ENCODE measurements around the gene MICALL1.

The MICALL1 gene

GRCh38 chr22:37907036-37907954, 1.2 kb downstream of the MICALL1 start:
- H3K9ac ChIP-seq (ENCODE audit: low read length in 2 of 2), result peak overlapping the region; percentile 84 to 92

DNA sequence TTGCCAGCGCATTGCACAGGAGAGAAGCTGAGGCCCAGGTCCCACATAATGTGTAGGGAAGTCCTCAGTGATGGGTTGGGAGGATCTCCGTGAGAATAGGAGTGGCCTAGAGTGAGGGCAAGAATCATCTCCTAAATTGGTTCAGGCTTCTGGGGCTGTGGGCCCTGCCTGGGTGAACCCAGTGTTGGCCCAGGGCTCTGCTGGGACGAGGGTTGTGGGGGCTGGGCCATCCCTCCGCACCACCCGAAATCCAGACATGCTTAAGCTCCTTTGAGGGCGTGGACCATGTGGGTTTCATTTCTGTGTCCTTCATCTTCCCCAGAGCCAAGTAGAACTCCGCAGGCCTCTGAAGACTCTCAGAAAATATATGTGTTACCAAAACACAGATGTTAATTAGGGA, 3.7 kb downstream of the MICALL1 start:
- H3K4me3 ChIP-seq (ENCODE audit: low read length in 2 of 2), result peak overlapping the region; percentile 35 to 54
- peak overlapping the region; percentile 97 for H3K27ac ChIP-seq (ENCODE audit: low read length)
- H3K27me3 ChIP-seq (ENCODE audit: control insufficient read depth in 1 of 2, insufficient read depth in 2 of 2, low read length in 2 of 2), result no peaks in the 10 kb centered on the region
- peaks cover 12 to 17% of the 10 kb centered on the region in 2 donors for H3K36me3 ChIP-seq (ENCODE audit: control insufficient read depth in 2 of 2, insufficient read depth in 2 of 2, low read length in 2 of 2)
- peak overlapping the region; percentile 72 to 76 for H3K9ac ChIP-seq (ENCODE audit: low read length in 2 of 2)
- peaks cover 64% of the 10 kb centered on the region for H3K4me1 ChIP-seq (ENCODE audit: control insufficient read depth, insufficient read depth, low read length)
- H3K9me3 ChIP-seq (ENCODE audit: control insufficient read depth in 2 of 2, low read length in 2 of 2), result no peaks in the 10 kb centered on the region

More at GRCh38 chr22:37907036-37907954, 1.2 kb downstream of the MICALL1 start:
- peaks cover 5 to 7% of the 10 kb centered on the region in 2 donors for H3K36me3 ChIP-seq (ENCODE audit: control insufficient read depth in 2 of 2, insufficient read depth in 2 of 2, low read length in 2 of 2)
- peak overlapping the region; percentile 74 to 88 for H3K4me3 ChIP-seq (ENCODE audit: low read length in 2 of 2)
- H3K27me3 ChIP-seq (ENCODE audit: control insufficient read depth in 1 of 2, insufficient read depth in 2 of 2, low read length in 2 of 2), result no peaks in the 10 kb centered on the region
- peaks cover 62% of the 10 kb centered on the region for H3K4me1 ChIP-seq (ENCODE audit: control insufficient read depth, insufficient read depth, low read length)
- H3K9me3 ChIP-seq (ENCODE audit: control insufficient read depth in 2 of 2, low read length in 2 of 2), result no peaks in the 10 kb centered on the region
- H3K27ac ChIP-seq (ENCODE audit: low read length), result peak overlapping the region; percentile 90

DNA sequence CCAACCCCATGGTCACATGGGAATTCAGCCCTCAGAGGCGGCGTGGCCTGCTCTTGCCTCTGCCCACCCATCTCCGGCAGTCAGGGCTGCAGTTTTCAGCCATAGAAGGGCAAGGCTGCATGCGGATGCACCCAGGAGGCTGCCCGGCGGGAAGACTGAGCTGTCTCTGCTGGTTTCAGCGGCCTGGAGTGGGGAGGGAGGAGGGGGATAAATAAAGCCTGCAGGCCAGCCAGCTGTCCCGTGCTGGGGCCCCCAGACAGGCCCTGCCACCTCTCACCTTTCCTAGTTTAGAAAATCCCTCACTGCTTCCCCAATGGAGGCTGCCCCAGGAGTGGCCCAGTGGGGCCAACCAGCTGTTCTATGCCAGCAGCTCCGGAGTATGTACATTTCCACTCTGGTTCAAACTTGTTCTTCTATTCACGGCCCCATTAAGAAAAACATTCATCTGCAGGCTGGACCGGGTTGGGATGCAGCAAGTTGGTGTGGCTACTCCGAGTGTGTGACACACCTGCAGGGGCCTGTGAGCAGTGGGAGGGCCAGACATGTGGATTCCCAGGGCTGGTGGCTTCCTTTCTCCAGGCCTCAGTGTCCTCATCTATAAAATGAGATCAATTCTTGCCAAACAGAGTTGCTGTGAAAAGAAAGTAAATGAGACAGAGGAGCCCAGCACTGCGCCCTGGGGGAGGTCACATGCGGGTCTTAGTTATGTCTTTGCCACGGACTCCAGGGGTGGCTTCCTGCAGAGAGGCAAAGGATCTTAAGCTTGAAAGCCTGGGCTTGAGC, 5.0 kb downstream of the MICALL1 start:
- Histone ChIP-seq H3K9me3 (ENCODE audit: control insufficient read depth in 2 of 2, low read length in 2 of 2) (no peaks in the 10 kb centered on the region), H3K27me3 (ENCODE audit: control insufficient read depth in 1 of 2, insufficient read depth in 2 of 2, low read length in 2 of 2) (no peaks in the 10 kb centered on the region), H3K27ac (ENCODE audit: low read length) (peak overlapping the region; percentile 97), H3K36me3 (ENCODE audit: control insufficient read depth in 2 of 2, insufficient read depth in 2 of 2, low read length in 2 of 2) (peaks cover 14 to 27% of the 10 kb centered on the region in 2 donors), H3K4me1 (ENCODE audit: control insufficient read depth, insufficient read depth, low read length) (peaks cover 54% of the 10 kb centered on the region), H3K4me3 (ENCODE audit: low read length in 2 of 2) (peak overlapping the region in 1 of 2 donors; percentile 54), H3K9ac (ENCODE audit: low read length in 2 of 2) (peak overlapping the region; percentile 72 to 76)

GRCh38 chr22:37911697-37912096, 5.6 kb downstream of the MICALL1 start:
- H3K36me3 ChIP-seq (ENCODE audit: control insufficient read depth in 2 of 2, insufficient read depth in 2 of 2, low read length in 2 of 2), result peaks cover 19 to 33% of the 10 kb centered on the region in 2 donors
- H3K27me3 ChIP-seq (ENCODE audit: control insufficient read depth in 1 of 2, insufficient read depth in 2 of 2, low read length in 2 of 2), result no peaks in the 10 kb centered on the region
- H3K4me1 ChIP-seq (ENCODE audit: control insufficient read depth, insufficient read depth, low read length), result peaks cover 54% of the 10 kb centered on the region
- peak overlapping the region; percentile 21 to 64 for H3K9ac ChIP-seq (ENCODE audit: low read length in 2 of 2)
- peak overlapping the region; percentile 97 for H3K27ac ChIP-seq (ENCODE audit: low read length)
- peak overlapping the region in 1 of 2 donors; percentile 47 for H3K4me3 ChIP-seq (ENCODE audit: low read length in 2 of 2)
- no peaks in the 10 kb centered on the region for H3K9me3 ChIP-seq (ENCODE audit: control insufficient read depth in 2 of 2, low read length in 2 of 2)

- no peaks in the 10 kb centered on the region for H3K27me3 ChIP-seq (ENCODE audit: control insufficient read depth in 1 of 2, insufficient read depth in 2 of 2, low read length in 2 of 2)
- peak overlapping the region; percentile 97 for H3K27ac ChIP-seq (ENCODE audit: low read length)
Observed at GRCh38 chr22:37912171-37912570, 6.1 kb downstream of the MICALL1 start.

GRCh38 chr22:37913233-37913721, 7.2 kb downstream of the MICALL1 start:
- H3K9me3 ChIP-seq (ENCODE audit: control insufficient read depth in 2 of 2, low read length in 2 of 2), result no peaks in the 10 kb centered on the region
- peaks cover 42% of the 10 kb centered on the region for H3K4me1 ChIP-seq (ENCODE audit: control insufficient read depth, insufficient read depth, low read length)
- H3K36me3 ChIP-seq (ENCODE audit: control insufficient read depth in 2 of 2, insufficient read depth in 2 of 2, low read length in 2 of 2), result peaks cover 34 to 42% of the 10 kb centered on the region in 2 donors
- H3K27ac ChIP-seq (ENCODE audit: low read length), result peak overlapping the region; percentile 55
- no peaks in the 10 kb centered on the region for H3K27me3 ChIP-seq (ENCODE audit: control insufficient read depth in 1 of 2, insufficient read depth in 2 of 2, low read length in 2 of 2)
- H3K4me3 ChIP-seq (ENCODE audit: low read length in 2 of 2), result no peak overlapping the region
- no peak overlapping the region for H3K9ac ChIP-seq (ENCODE audit: low read length in 2 of 2)

More at GRCh38 chr22:37912171-37912570, 6.1 kb downstream of the MICALL1 start:
- Histone ChIP-seq H3K36me3 (ENCODE audit: control insufficient read depth in 2 of 2, insufficient read depth in 2 of 2, low read length in 2 of 2) (peaks cover 23 to 35% of the 10 kb centered on the region in 2 donors), H3K9ac (ENCODE audit: low read length in 2 of 2) (peak overlapping the region in 1 of 2 donors; percentile 64), H3K4me1 (ENCODE audit: control insufficient read depth, insufficient read depth, low read length) (peaks cover 49% of the 10 kb centered on the region), H3K9me3 (ENCODE audit: control insufficient read depth in 2 of 2, low read length in 2 of 2) (no peaks in the 10 kb centered on the region), H3K4me3 (ENCODE audit: low read length in 2 of 2) (no peak overlapping the region)

- peaks cover 50 to 62% of the 10 kb centered on the region in 2 donors for H3K36me3 ChIP-seq (ENCODE audit: control insufficient read depth in 2 of 2, insufficient read depth in 2 of 2, low read length in 2 of 2)
- no peak overlapping the region for H3K4me3 ChIP-seq (ENCODE audit: low read length in 2 of 2)
- H3K4me1 ChIP-seq (ENCODE audit: control insufficient read depth, insufficient read depth, low read length), result peaks cover 17% of the 10 kb centered on the region
- no peaks in the 10 kb centered on the region for H3K9me3 ChIP-seq (ENCODE audit: control insufficient read depth in 2 of 2, low read length in 2 of 2)
- no peaks in the 10 kb centered on the region for H3K27me3 ChIP-seq (ENCODE audit: control insufficient read depth in 1 of 2, insufficient read depth in 2 of 2, low read length in 2 of 2)
- H3K9ac ChIP-seq (ENCODE audit: low read length in 2 of 2), result no peak overlapping the region
- peak overlapping the region; percentile 31 for H3K27ac ChIP-seq (ENCODE audit: low read length)
Observed at GRCh38 chr22:37916311-37916710, 10.2 kb downstream of the MICALL1 start.

DNA sequence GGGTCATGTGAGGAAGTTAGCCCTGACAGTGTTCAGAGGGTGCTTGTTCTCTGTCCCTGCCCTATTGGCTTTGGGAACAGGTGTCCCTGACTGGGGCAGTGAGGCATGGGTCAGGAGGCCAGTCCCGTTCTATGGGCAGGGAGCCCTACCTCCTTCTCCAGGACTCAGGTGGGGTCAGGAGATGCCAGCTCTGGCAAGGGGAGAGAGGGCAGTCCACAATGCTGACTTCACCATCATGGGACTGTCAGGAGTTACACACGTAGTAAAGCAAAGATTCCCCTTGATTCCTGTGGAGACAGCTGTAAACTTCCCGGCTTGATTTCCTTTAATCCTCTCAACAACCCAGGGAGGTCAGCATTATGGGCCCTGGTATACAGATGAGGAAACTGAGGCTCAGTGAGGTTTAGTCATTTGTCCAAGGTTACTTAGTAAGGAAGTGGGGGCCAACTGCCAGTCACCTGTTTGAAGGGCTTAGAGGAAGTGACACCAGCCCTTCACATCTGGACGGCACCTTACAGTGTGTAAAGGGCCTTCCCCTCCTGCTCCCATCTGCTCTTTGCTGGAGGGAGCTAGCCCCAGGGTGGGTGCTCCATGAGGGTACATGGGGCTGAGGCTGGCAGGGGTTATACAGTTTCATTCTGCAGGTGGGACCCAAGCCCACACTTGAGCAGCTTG, 11.9 kb downstream of the MICALL1 start:
- Histone ChIP-seq H3K36me3 (ENCODE audit: control insufficient read depth in 2 of 2, insufficient read depth in 2 of 2, low read length in 2 of 2) (peaks cover 48 to 60% of the 10 kb centered on the region in 2 donors), H3K4me3 (ENCODE audit: low read length in 2 of 2) (no peak overlapping the region), H3K27ac (ENCODE audit: low read length) (peak overlapping the region; percentile 24), H3K9ac (ENCODE audit: low read length in 2 of 2) (no peak overlapping the region), H3K9me3 (ENCODE audit: control insufficient read depth in 2 of 2, low read length in 2 of 2) (no peaks in the 10 kb centered on the region), H3K27me3 (ENCODE audit: control insufficient read depth in 1 of 2, insufficient read depth in 2 of 2, low read length in 2 of 2) (no peaks in the 10 kb centered on the region), H3K4me1 (ENCODE audit: control insufficient read depth, insufficient read depth, low read length) (peaks cover 12% of the 10 kb centered on the region)

- H3K4me1 ChIP-seq (ENCODE audit: control insufficient read depth, insufficient read depth, low read length), result peaks cover 13% of the 10 kb centered on the region
- H3K27me3 ChIP-seq (ENCODE audit: control insufficient read depth in 1 of 2, insufficient read depth in 2 of 2, low read length in 2 of 2), result no peaks in the 10 kb centered on the region
- no peaks in the 10 kb centered on the region for H3K9me3 ChIP-seq (ENCODE audit: control insufficient read depth in 2 of 2, low read length in 2 of 2)
- H3K4me3 ChIP-seq (ENCODE audit: low read length in 2 of 2), result no peak overlapping the region
- H3K27ac ChIP-seq (ENCODE audit: low read length), result peak overlapping the region; percentile 18
- H3K36me3 ChIP-seq (ENCODE audit: control insufficient read depth in 2 of 2, insufficient read depth in 2 of 2, low read length in 2 of 2), result peaks cover 46 to 58% of the 10 kb centered on the region in 2 donors
- no peak overlapping the region for H3K9ac ChIP-seq (ENCODE audit: low read length in 2 of 2)
Observed at GRCh38 chr22:37918580-37919270, 12.6 kb downstream of the MICALL1 start.
